ENCODE results near the gene OR2V1. TPM values are rescaled to one million over a fixed set of nuclear protein-coding genes. Genes with fewer than 3 reads are reported as not detected.
A peak's percentile ranks its signal among the peaks of the same experiment; 100 is the strongest.
"Not testable (repeated sequence)": the region's sequence is repeated elsewhere in the genome, so short reads cannot be mapped to it uniquely, and the experiment has no call there.

Gene OR2V1
- total RNA-seq, 1 experiment from 2014 or later: not detected

DNA sequence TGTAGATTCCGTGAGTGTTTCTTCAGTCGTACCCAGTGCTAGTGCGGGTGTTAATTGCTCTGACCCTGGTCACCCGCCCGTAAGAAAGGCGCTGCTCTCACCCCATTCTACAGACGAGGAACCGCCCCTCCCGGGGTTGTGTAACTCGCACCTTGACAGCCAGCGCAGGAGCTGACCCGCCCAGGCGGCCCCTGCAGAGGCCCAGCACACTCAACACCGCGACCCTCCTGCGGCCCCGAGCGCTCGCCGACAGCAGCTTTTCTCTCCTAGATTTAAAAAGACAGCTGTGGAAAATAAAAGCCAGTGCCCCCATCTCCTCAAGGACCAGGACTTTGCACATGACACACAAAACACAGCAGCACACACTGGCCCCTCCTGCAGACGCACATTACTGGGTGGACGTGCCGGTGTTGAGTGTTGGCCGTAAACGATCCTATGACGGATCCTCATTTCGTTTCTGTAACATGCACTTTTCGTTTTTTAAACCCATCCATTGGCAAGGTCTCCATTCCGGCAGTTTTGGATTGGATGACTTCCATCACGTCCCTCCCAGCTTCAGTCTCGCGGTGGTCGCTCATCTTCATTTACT, 39.4 kb upstream of the OR2V1 start:
- Histone ChIP-seq H3K27ac (ENCODE audit: low read length) (no peak overlapping the region), H3K36me3 (ENCODE audit: insufficient read depth, low read length) (no peaks in the 10 kb centered on the region), H3K79me2 (ENCODE audit: low read length) (no peaks in the 10 kb centered on the region), H3K4me1 (ENCODE audit: low read length) (peaks cover 31% of the 10 kb centered on the region), H4K20me1 (ENCODE audit: insufficient read depth, low read depth, low read length) (no peaks in the 10 kb centered on the region), H3K4me3 (ENCODE audit: low read length) (no peak overlapping the region), H3K9ac (ENCODE audit: low read length) (no peak overlapping the region), H2AFZ (ENCODE audit: low read length) (no peak overlapping the region), H3K9me3 (ENCODE audit: low read length) (no peaks in the 10 kb centered on the region), H3K4me2 (ENCODE audit: low read depth, low read length, poor library complexity, severe bottlenecking) (no peak overlapping the region), H3K9me2 (replicated peaks; ENCODE audit: insufficient read depth, low read length) (no peaks in the 10 kb centered on the region), H3K27me3 (ENCODE audit: low read length) (no peaks in the 10 kb centered on the region)
- no peak for DNase-seq

DNA sequence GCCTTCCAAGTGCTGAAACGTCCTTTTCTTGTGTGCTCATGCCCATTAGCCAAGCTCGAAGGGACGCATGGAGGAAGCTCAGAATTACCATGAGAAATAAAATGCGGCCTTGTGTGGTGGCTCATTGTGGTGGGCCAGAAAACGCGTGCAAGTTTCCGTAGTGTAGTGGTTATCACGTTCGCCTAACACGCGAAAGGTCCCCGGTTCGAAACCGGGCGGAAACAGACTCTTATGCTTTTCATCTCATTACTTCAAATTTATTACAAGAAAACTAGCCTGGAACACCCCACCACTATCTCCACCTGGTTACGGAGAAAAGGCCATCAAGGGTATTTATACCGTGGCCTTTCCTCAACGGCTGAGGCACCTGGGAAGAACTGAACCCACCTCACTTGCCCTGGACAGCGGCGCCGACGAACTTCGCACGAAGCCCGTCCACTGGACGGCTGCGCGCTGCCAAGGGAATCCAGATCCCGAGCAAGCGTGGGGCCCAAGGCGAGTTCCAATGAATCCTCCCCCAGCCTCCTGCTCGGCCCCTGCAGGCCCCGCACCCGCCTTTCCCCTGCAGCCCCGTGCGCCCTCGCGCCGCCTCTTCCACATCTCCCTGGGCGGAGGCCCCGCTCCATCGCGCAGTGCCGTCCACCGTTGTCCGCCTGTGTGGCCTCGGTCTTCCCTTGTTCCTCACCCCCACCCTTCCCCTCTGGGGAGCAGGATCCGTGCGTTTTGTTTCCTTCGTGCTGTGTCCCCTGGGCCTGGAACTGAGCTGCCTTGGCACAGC, 38.7 kb upstream of the OR2V1 start:
- not testable (repeated sequence) for H3K9ac ChIP-seq (ENCODE audit: low read length); H3K4me3 ChIP-seq (ENCODE audit: low read length)

DNA sequence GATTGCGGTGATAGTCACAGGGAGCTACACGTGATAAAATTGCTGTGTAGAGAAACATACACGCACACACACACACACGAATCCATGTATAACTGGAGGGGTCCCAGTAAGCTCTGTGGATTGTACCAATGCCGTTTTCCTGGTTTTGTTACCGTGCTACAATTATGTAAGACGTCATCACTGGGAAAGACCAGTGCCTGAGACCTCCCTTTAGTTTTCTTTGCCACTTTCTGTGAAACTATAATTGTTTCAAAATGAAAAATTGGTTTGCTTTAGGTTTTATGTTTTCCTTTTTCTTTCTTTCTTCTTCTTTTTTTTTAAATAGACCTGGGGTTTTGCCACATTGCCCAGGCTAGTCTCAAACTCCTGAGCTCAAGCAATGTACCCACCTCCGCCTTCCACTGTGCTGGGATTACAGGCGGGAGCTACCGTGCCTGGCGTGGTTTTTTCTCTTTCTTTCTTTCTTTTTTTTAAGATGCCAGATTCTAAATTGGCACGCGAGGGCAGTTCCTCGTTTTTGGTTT, 37.7 kb upstream of the OR2V1 start:
- Histone ChIP-seq H3K79me2 (ENCODE audit: low read length) (no peaks in the 10 kb centered on the region), H3K4me1 (ENCODE audit: low read length) (peaks cover 31% of the 10 kb centered on the region), H3K27ac (ENCODE audit: low read length) (no peak overlapping the region), H3K4me3 (ENCODE audit: low read length) (no peak overlapping the region), H4K20me1 (ENCODE audit: insufficient read depth, low read depth, low read length) (no peaks in the 10 kb centered on the region), H3K36me3 (ENCODE audit: insufficient read depth, low read length) (no peaks in the 10 kb centered on the region), H3K9me3 (ENCODE audit: low read length) (no peaks in the 10 kb centered on the region), H3K9ac (ENCODE audit: low read length) (no peak overlapping the region), H3K27me3 (ENCODE audit: low read length) (no peaks in the 10 kb centered on the region), H3K9me2 (replicated peaks; ENCODE audit: insufficient read depth, low read length) (no peaks in the 10 kb centered on the region), H3K4me2 (ENCODE audit: low read depth, low read length, poor library complexity, severe bottlenecking) (peak overlapping the region; percentile 49), H2AFZ (ENCODE audit: low read length) (no peak overlapping the region)
- DNase-seq: no peak

More for the DNA sequence above, 38.7 kb upstream of the OR2V1 start:
- not testable (repeated sequence) for H3K9me3 ChIP-seq (ENCODE audit: low read length); H3K9me2 ChIP-seq (replicated peaks; ENCODE audit: insufficient read depth, low read length); H3K79me2 ChIP-seq (ENCODE audit: low read length); H3K36me3 ChIP-seq (ENCODE audit: insufficient read depth, low read length); H4K20me1 ChIP-seq (ENCODE audit: insufficient read depth, low read depth, low read length); H3K27ac ChIP-seq (ENCODE audit: low read length); H3K4me2 ChIP-seq (ENCODE audit: low read depth, low read length, poor library complexity, severe bottlenecking); H3K27me3 ChIP-seq (ENCODE audit: low read length); H2AFZ ChIP-seq (ENCODE audit: low read length)
- H3K4me1 ChIP-seq (ENCODE audit: low read length): peaks cover 31% of the 10 kb centered on the region
- DNase-seq: peak; percentile 75

DNA sequence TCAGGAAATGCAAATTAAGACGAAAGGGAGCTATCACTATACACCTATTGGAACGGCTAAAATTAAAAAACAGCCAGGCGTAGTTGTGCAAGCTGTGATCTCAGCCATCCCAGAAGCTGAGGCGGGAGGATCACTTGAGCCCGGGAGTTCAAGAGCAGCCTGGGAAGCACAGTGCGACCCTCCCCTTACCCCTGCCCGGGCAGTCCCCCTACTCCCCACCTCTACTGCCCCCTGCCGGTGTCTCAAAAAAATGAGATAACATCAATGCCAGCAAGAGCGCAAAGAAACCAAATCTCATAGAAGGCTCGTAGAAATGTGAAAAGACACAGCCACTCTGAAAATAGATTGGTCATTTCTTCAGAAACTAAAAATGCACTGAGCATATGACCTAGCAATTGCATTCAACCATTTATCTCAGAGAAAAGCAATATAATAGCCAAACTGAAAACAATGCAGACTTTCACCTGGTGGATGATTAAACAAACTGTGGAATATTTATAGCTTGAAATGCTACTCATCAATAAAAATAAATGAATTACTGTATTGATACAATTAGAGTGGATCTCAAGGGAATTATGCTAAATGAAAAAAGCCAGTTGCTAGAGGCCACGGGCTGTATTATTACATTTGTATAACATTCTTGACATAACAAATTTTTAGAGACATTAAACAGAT, 37.0 kb upstream of the OR2V1 start:
- H2AFZ ChIP-seq (ENCODE audit: low read length): no peak overlapping the region
- H3K4me1 ChIP-seq (ENCODE audit: low read length): peaks cover 26% of the 10 kb centered on the region
- peak; percentile 69 for DNase-seq
- H3K4me2 ChIP-seq (ENCODE audit: low read depth, low read length, poor library complexity, severe bottlenecking): peak overlapping the region; percentile 49
- no peaks in the 10 kb centered on the region for H3K9me2 ChIP-seq (replicated peaks; ENCODE audit: insufficient read depth, low read length)
- no peak overlapping the region for H3K27ac ChIP-seq (ENCODE audit: low read length)
- no peaks in the 10 kb centered on the region for H3K27me3 ChIP-seq (ENCODE audit: low read length)
- no peaks in the 10 kb centered on the region for H3K79me2 ChIP-seq (ENCODE audit: low read length)
- H4K20me1 ChIP-seq (ENCODE audit: insufficient read depth, low read depth, low read length): no peaks in the 10 kb centered on the region
- no peak overlapping the region for H3K9ac ChIP-seq (ENCODE audit: low read length)
- H3K9me3 ChIP-seq (ENCODE audit: low read length): no peaks in the 10 kb centered on the region
- peak overlapping the region; percentile 27; the same call in 1 of the 2 replicates for H3K4me3 ChIP-seq (ENCODE audit: low read length)
- no peaks in the 10 kb centered on the region for H3K36me3 ChIP-seq (ENCODE audit: insufficient read depth, low read length)

DNA sequence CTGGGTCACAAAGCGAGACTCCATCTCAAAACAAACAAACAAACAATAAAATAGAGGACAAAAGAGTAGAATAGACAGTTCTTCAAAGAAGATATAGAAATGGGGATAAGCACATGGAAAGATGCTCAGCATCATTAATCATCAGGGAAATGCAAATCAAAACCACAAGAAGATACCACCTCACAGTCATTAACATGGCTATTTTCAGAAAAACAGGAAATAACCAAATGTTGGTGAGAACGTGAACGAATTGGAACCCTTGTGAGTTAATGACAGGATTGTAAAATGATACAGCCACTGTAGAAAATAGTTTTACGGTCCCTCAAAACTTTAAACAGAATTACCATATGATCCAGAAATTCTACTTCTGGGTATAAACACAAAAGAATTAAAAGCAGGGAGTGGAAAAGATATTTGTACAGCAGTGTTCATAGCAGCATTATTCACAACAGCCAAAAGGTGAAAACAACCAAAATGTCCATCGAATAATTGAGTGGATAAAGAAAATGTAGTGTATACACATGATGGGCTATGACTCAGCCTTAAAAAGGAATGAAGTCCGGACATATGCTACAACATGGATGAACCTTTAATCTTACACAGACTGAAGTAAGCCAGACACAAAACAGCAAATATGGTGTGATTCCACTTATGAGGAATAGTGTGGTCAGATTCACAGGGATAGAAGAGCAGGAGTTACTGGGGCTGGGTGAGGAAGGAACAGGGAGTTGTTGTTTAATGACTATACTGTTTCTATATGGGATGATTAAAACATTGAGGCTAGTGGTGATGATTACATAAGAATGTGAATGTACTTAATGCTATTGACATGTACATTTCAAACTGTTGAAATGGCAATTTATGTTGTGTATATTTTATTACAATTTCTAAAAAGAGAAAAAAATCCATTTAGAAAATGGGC, 36.1 kb upstream of the OR2V1 start:
- no peak overlapping the region for H2AFZ ChIP-seq (ENCODE audit: low read length)
- no peak overlapping the region for H3K9ac ChIP-seq (ENCODE audit: low read length)
- no peaks in the 10 kb centered on the region for H3K9me3 ChIP-seq (ENCODE audit: low read length)
- no peaks in the 10 kb centered on the region for H3K27me3 ChIP-seq (ENCODE audit: low read length)
- H4K20me1 ChIP-seq (ENCODE audit: insufficient read depth, low read depth, low read length): no peaks in the 10 kb centered on the region
- H3K27ac ChIP-seq (ENCODE audit: low read length): no peak overlapping the region
- no peaks in the 10 kb centered on the region for H3K36me3 ChIP-seq (ENCODE audit: insufficient read depth, low read length)
- peak overlapping the region; percentile 27; the same call in 1 of the 2 replicates for H3K4me3 ChIP-seq (ENCODE audit: low read length)
- no peaks in the 10 kb centered on the region for H3K9me2 ChIP-seq (replicated peaks; ENCODE audit: insufficient read depth, low read length)
- H3K4me1 ChIP-seq (ENCODE audit: low read length): peaks cover 22% of the 10 kb centered on the region
- H3K4me2 ChIP-seq (ENCODE audit: low read depth, low read length, poor library complexity, severe bottlenecking): peak overlapping the region; percentile 49
- DNase-seq: peak; percentile 65
- H3K79me2 ChIP-seq (ENCODE audit: low read length): no peaks in the 10 kb centered on the region

DNA sequence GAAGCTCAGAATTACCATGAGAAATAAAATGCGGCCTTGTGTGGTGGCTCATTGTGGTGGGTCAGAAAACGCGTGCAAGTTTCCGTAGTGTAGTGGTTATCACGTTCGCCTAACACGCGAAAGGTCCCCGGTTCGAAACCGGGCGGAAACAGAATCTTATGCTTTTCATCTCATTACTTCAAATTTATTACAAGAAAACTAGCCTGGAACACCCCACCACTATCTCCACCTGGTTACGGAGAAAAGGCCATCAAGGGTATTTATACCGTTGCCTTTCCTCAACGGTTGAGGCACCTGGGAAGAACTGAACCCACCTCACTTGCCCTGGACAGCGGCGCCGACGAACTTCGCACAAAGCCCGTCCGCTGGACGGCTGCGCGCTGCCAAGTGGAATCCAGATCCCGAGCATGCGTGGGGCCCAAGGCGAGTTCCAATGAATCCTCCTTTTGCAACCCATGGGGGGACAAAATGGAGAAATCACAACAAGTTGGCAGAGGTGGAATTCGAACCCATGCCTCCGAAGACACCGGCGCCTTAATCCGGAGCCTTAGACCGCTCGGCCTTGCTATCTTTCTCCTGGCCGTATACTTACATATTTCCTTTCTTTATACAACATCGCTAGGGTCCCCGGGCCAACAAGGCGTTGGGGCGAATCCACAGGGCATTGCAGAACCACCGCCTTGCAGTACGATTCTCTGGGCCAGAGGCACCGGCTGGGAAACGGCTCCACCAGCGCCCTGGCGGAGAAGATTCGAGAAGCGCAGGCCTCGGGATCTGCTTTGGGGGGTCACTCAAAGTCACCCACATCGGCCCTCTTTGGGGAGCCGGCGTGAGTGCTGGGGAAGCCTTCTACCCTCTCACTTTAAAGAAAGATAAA, 33.3 kb upstream of the OR2V1 start:
- Histone ChIP-seq H3K4me3 (ENCODE audit: low read length) (no peak overlapping the region), H3K27me3 (ENCODE audit: low read length) (no peaks in the 10 kb centered on the region), H4K20me1 (ENCODE audit: insufficient read depth, low read depth, low read length) (no peaks in the 10 kb centered on the region), H3K9me3 (ENCODE audit: low read length) (no peaks in the 10 kb centered on the region), H3K79me2 (ENCODE audit: low read length) (no peaks in the 10 kb centered on the region), H3K36me3 (ENCODE audit: insufficient read depth, low read length) (no peaks in the 10 kb centered on the region), H3K9ac (ENCODE audit: low read length) (no peak overlapping the region), H3K4me1 (ENCODE audit: low read length) (peaks cover 36% of the 10 kb centered on the region), H3K27ac (ENCODE audit: low read length) (no peak overlapping the region), H2AFZ (ENCODE audit: low read length) (no peak overlapping the region), H3K4me2 (ENCODE audit: low read depth, low read length, poor library complexity, severe bottlenecking) (no peak overlapping the region), H3K9me2 (replicated peaks; ENCODE audit: insufficient read depth, low read length) (no peaks in the 10 kb centered on the region)
- no peak for DNase-seq

DNA sequence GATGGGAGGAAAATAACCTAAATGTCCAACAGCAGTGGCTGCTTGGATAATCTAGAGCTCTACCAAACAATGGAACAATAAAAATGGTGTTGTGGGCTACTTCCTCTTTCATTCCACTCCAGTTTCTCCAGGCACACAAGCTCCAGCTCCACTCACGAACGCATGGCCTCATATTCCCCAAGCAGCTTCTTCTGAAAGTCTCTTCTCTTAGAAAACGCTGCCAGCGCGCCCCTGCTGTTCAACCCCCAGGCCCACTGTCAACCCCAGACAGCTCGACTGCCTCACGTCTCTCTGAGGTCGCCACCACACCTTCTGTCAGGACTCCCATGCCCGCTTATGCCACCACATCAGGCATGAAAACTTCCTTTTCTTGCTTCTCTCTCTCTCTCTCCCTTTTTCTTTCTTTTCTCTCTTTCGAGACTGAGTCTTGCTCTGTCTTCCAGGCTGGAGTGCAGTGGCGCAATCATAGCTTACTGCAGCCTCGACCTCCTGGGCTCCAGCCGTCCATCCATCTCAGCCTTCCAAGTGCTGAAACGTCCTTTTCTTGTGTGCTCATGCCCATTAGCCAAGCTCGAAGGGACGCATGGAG, 32.6 kb upstream of the OR2V1 start:
- Histone ChIP-seq H3K9ac (ENCODE audit: low read length) (no peak overlapping the region), H4K20me1 (ENCODE audit: insufficient read depth, low read depth, low read length) (no peaks in the 10 kb centered on the region), H2AFZ (ENCODE audit: low read length) (peak overlapping the region; percentile 67; the same call in 1 of the 2 replicates), H3K4me1 (ENCODE audit: low read length) (peaks cover 35% of the 10 kb centered on the region), H3K79me2 (ENCODE audit: low read length) (no peaks in the 10 kb centered on the region), H3K9me3 (ENCODE audit: low read length) (no peaks in the 10 kb centered on the region), H3K9me2 (replicated peaks; ENCODE audit: insufficient read depth, low read length) (no peaks in the 10 kb centered on the region), H3K27ac (ENCODE audit: low read length) (no peak overlapping the region), H3K27me3 (ENCODE audit: low read length) (no peaks in the 10 kb centered on the region), H3K36me3 (ENCODE audit: insufficient read depth, low read length) (no peaks in the 10 kb centered on the region), H3K4me3 (ENCODE audit: low read length) (no peak overlapping the region), H3K4me2 (ENCODE audit: low read depth, low read length, poor library complexity, severe bottlenecking) (no peak overlapping the region)
- no peak for DNase-seq

All from Karpas-422 (cell line).